Keratinocyte (primary cell): Measurements from ENCODE around the gene GFI1. TPM values are rescaled to one million over a fixed set of nuclear protein-coding genes. Genes with fewer than 3 reads are reported as not detected.
A peak's percentile ranks its signal among the peaks of the same experiment; 100 is the strongest.

Experiments used
- DNase-seq: peaks from one replicate; pipeline ENCODE4 v3.0.0-alpha.2; 2011; ENCODE audit warnings: low read depth, missing footprints, low spot score
- FAIRE-seq: peaks from 2 replicates; lab custom pipeline; 2011; peaks lifted over from hg19 to GRCh38; lab: Jason Lieb, UNC
- H2AFZ ChIP-seq: 2 replicates; pipeline ENCODE4 v1.6.0; 2012; ENCODE audit warnings: low read length, control low read depth, inconsistent platforms; ENCODE audit not compliant: control insufficient read depth
- H3K27ac ChIP-seq: 2 replicates; pipeline ENCODE4 v1.5.1; 2011; ENCODE audit warnings: low read length; ENCODE audit not compliant: control insufficient read depth, insufficient read depth
- H3K27me3 ChIP-seq: 3 replicates; pipeline ENCODE4 v1.6.0; 2011; ENCODE audit warnings: low read length; ENCODE audit not compliant: control insufficient read depth, insufficient read depth; ENCODE audit errors: extremely low read depth
- H3K36me3 ChIP-seq, 2 experiments: 2 replicates in 1 of 2; 3 replicates in 1 of 2; pipeline ENCODE4 v1.5.1; 2011; ENCODE audit warnings: low read length in 2 of 2, mild to moderate bottlenecking in 1 of 2; ENCODE audit not compliant: control insufficient read depth in 2 of 2, insufficient read depth in 2 of 2; ENCODE audit errors: extremely low read depth in 1 of 2
- H3K4me1 ChIP-seq: 3 replicates; pipeline ENCODE4 v1.5.1; 2011; ENCODE audit warnings: low read length; ENCODE audit not compliant: control insufficient read depth, insufficient read depth; ENCODE audit errors: extremely low read depth
- H3K4me2 ChIP-seq: 3 replicates; pipeline ENCODE4 v1.6.0; 2011; ENCODE audit warnings: low read depth, low read length; ENCODE audit not compliant: control insufficient read depth, insufficient read depth; ENCODE audit errors: extremely low read depth
- H3K4me3 ChIP-seq, 3 experiments: fragments of 200-600 bp in 1 of 3; sonication (generic) in 1 of 3; 2 replicates in 2 of 3; 3 replicates in 1 of 3; pipeline ENCODE4 v1.5.1; 2011 to 2016; ENCODE audit warnings: low read length in 3 of 3, mild to moderate bottlenecking in 3 of 3, control low read depth in 2 of 3, inconsistent platforms in 1 of 3, low read depth in 1 of 3, mixed read lengths in 1 of 3, mixed run types in 1 of 3, moderate library complexity in 1 of 3; ENCODE audit not compliant: control insufficient read depth in 2 of 3, insufficient read depth in 2 of 3; ENCODE audit errors: extremely low read depth in 1 of 3
- H3K79me2 ChIP-seq: 2 replicates; pipeline ENCODE4 v1.6.0; 2012; ENCODE audit warnings: low read length; ENCODE audit not compliant: control insufficient read depth, insufficient read depth
- H3K9ac ChIP-seq: 3 replicates; pipeline ENCODE4 v1.6.0; 2011; ENCODE audit warnings: low read length; ENCODE audit not compliant: control insufficient read depth, insufficient read depth; ENCODE audit errors: extremely low read depth
- H3K9me1 ChIP-seq: 3 replicates; pipeline ENCODE4 v1.6.0; 2011; ENCODE audit warnings: low read length; ENCODE audit not compliant: control insufficient read depth, insufficient read depth; ENCODE audit errors: extremely low read depth
- H3K9me3 ChIP-seq: 2 replicates; pipeline ENCODE4 v1.5.1; 2012; ENCODE audit warnings: low read depth, low read length; ENCODE audit not compliant: control insufficient read depth
- H4K20me1 ChIP-seq: 3 replicates; pipeline ENCODE4 v1.6.0; 2011; ENCODE audit warnings: low read length; ENCODE audit not compliant: control insufficient read depth, insufficient read depth; ENCODE audit errors: extremely low read depth
- EZH2 ChIP-seq: IDR thresholded peaks from one replicate; pipeline ENCODE4 v1.6.1; 2012; ENCODE audit warnings: inconsistent platforms, mild to moderate bottlenecking, low read length, moderate library complexity
- dilution Hi-C: fragments of 300-500 bp; cut with MboI; formaldehyde crosslinking; loops from one replicate; pipeline ENCODE4 v1.7.0; 2020; ENCODE audit warnings: low sequenced_read_pairs; ENCODE audit not compliant: extremely low pct_ligation_motif_present
- polyA plus RNA-seq, 5 experiments: library from polyadenylated mRNA; depleted of rRNA in 3 of 5; stranded (reverse) in 3 of 5; stranded (forward) in 1 of 5; unstranded in 1 of 5; fragments of >200 nt; gene quantifications; 1 replicate in 1 of 5; 2 replicates in 3 of 5; 3 replicates in 1 of 5; pipeline versions ENCODE4 v1.2.1 to v1.2.3, GENCODE V29; 2011 to 2012; ENCODE audit warnings: missing spikeins in 2 of 5, low read depth in 1 of 5, low replicate concordance in 1 of 5
- TF ChIP-seq, protein P1 (sequence below), 3 experiments: IDR thresholded peaks in 1 of 3; conservative IDR thresholded peaks in 1 of 3; optimal IDR thresholded peaks in 1 of 3; 2 replicates in 2 of 3; 3 replicates in 1 of 3; pipeline versions ENCODE3 to v1.5.1; 2011; ENCODE audit warnings: low read length in 3 of 3, mild to moderate bottlenecking in 3 of 3, moderate library complexity in 2 of 3, control low read depth in 1 of 3, inconsistent platforms in 1 of 3; ENCODE audit not compliant: insufficient read depth in 2 of 3; ENCODE audit errors: extremely low read depth in 1 of 3

The GFI1 gene
- polyA plus RNA-seq, 1 donor (not counting 4 experiments of a cell fraction or from before 2014, with no cell fraction given), result 0.17 TPM

DNA sequence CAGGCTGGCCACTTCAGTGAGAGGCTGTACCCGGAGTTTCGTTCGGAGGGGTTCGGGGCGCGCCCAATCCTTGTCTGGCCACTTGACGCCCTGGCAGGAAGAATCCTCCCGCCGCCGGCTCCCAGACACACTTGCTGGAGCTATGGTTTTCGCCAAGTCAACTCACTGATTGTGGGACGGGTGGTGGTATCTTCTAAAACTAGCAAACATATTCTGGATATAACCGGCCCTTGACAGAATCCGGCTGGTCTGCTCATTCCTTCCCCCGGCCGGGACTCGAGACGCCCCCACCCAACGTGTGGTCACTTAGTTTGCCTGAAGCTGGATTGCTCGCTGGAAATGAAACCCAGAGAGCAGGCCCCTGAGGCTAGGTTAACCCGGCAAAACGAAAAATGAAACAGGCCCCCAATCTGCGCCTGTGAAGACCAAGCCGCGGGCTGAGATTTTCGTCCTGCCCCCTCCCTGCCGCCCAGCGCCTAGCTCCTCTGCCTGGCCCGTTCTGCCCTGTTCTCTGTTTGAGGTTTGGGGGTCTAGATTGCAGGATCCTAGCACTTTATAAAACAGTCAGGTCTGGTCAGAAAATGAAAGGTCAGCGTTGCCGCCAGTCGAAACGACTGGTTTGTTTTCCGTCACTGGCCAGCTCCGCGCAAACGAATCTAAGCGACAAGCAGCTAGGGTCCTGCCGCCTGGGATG, 4.6 kb downstream of the GFI1 start:
- no peaks in the 10 kb centered on the region for H3K9me1 ChIP-seq
- H3K4me3 ChIP-seq, result peak overlapping the region in 1 of 3 experiments; percentile 43
- no peaks in the 10 kb centered on the region for H3K36me3 ChIP-seq
- no peaks in the 10 kb centered on the region for H3K9me3 ChIP-seq
- H3K79me2 ChIP-seq, result no peaks in the 10 kb centered on the region
- DNase-seq (no peak), FAIRE-seq (no peak)
- peak overlapping the region; percentile 54 for H3K4me2 ChIP-seq
- peaks cover 31% of the 10 kb centered on the region for H3K4me1 ChIP-seq
- H2AFZ ChIP-seq, result no peak overlapping the region
- H3K27ac ChIP-seq, result no peak overlapping the region
- H3K9ac ChIP-seq, result no peak overlapping the region
- H4K20me1 ChIP-seq, result peaks cover 24% of the 10 kb centered on the region
- TF ChIP-seq EZH2, result peak; percentile 77
- TF ChIP-seq, protein P1, sequence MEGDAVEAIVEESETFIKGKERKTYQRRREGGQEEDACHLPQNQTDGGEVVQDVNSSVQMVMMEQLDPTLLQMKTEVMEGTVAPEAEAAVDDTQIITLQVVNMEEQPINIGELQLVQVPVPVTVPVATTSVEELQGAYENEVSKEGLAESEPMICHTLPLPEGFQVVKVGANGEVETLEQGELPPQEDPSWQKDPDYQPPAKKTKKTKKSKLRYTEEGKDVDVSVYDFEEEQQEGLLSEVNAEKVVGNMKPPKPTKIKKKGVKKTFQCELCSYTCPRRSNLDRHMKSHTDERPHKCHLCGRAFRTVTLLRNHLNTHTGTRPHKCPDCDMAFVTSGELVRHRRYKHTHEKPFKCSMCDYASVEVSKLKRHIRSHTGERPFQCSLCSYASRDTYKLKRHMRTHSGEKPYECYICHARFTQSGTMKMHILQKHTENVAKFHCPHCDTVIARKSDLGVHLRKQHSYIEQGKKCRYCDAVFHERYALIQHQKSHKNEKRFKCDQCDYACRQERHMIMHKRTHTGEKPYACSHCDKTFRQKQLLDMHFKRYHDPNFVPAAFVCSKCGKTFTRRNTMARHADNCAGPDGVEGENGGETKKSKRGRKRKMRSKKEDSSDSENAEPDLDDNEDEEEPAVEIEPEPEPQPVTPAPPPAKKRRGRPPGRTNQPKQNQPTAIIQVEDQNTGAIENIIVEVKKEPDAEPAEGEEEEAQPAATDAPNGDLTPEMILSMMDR (optimal IDR thresholded peaks at IDR 0.05 in 1 of 3, IDR thresholded peaks at IDR 0.05 in 1 of 3, conservative IDR thresholded peaks at IDR 0.05 in 1 of 3; ENCODE audit: extremely low read depth in 1 of 3, insufficient read depth in 2 of 3, low read length in 3 of 3), result no peak
- dilution Hi-C loops, result no loop called here
- peaks cover 96% of the 10 kb centered on the region for H3K27me3 ChIP-seq

DNA sequence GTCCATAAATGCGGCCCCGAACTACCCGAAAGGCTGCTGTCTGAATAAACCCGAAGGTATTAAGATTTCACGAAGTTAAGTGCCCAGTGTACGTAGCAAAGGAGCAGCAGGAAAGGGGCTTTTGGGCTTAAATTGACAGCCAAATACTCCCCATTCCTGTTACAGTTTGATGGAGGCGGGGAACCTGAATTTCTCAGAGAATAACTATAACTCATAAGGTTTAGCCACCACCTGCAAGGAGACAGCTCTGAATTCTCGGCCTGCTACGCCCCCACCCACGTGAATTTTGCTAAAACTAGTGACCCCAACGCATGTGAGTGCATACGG, 5.2 kb downstream of the GFI1 start:
- H3K4me1 ChIP-seq, result peaks cover 31% of the 10 kb centered on the region
- H3K4me3 ChIP-seq, result peak overlapping the region in 1 of 3 experiments; percentile 33
- DNase-seq (no peak), FAIRE-seq (no peak)
- peaks cover 91% of the 10 kb centered on the region for H3K27me3 ChIP-seq
- H3K36me3 ChIP-seq, result no peaks in the 10 kb centered on the region
- peak overlapping the region; percentile 51 for H3K4me2 ChIP-seq
- H3K79me2 ChIP-seq, result no peaks in the 10 kb centered on the region
- H3K9me3 ChIP-seq, result no peaks in the 10 kb centered on the region
- no peaks in the 10 kb centered on the region for H3K9me1 ChIP-seq
- peaks cover 24% of the 10 kb centered on the region for H4K20me1 ChIP-seq
- TF ChIP-seq, protein P1 (optimal IDR thresholded peaks at IDR 0.05 in 1 of 3, IDR thresholded peaks at IDR 0.05 in 1 of 3, conservative IDR thresholded peaks at IDR 0.05 in 1 of 3; ENCODE audit: extremely low read depth in 1 of 3, insufficient read depth in 2 of 3, low read length in 3 of 3), result no peak
- peak; percentile 25 for TF ChIP-seq EZH2
- H3K27ac ChIP-seq, result no peak overlapping the region
- dilution Hi-C loops, result no loop called here
- H2AFZ ChIP-seq, result no peak overlapping the region
- no peak overlapping the region for H3K9ac ChIP-seq
